GM12874 (cell line): ENCODE data around the gene RNF180.

Experiments
- CTCF ChIP-seq: IDR thresholded peaks from 2 replicates; pipeline ENCODE4 v1.5.1; 2011; ENCODE audit warnings: low read depth, mild to moderate bottlenecking, control low read depth, low read length, moderate library complexity; ENCODE audit not compliant: insufficient read depth

RNF180 gene

GRCh38 chr5:64201996-64202395 lies 36.4 kb downstream of the RNF180 start:
- TF ChIP-seq CTCF: no peak

- TF ChIP-seq CTCF: no peak
Measured at GRCh38 chr5:64206653-64207052, 41.0 kb downstream of the RNF180 start.

- no peak for TF ChIP-seq CTCF
Measured at GRCh38 chr5:64207978-64208377, 42.3 kb downstream of the RNF180 start.

- no peak for TF ChIP-seq CTCF
Measured at GRCh38 chr5:64209353-64209752, 43.7 kb downstream of the RNF180 start.

GRCh38 chr5:64210866-64211265 lies 45.2 kb downstream of the RNF180 start:
- no peak for TF ChIP-seq CTCF

GRCh38 chr5:64213011-64213410 lies 47.4 kb downstream of the RNF180 start:
- TF ChIP-seq CTCF: no peak

- TF ChIP-seq CTCF: no peak
Measured at GRCh38 chr5:64213531-64213930, 47.9 kb downstream of the RNF180 start.

GRCh38 chr5:64214132-64214531 lies 48.5 kb downstream of the RNF180 start:
- TF ChIP-seq CTCF: no peak
